Activated CD4-positive, alpha-beta T cell treated with anti-CD3 and anti-CD28 coated beads, Interleukin-2, amount 50 U/mL, for 24 hours (primary cell): ENCODE results near the gene CORO7.
"Not testable (repeated sequence)": the region's sequence is repeated elsewhere in the genome, so short reads cannot be mapped to it uniquely, and the experiment has no call there.

Source experiments
- DNase-seq, 2 donors: peaks; one replicate each; pipeline ENCODE4 v3.0.0-alpha.2; 2020; ENCODE audit warnings: low read depth in 1 of 2, low spot score in 1 of 2

CORO7 gene

DNA sequence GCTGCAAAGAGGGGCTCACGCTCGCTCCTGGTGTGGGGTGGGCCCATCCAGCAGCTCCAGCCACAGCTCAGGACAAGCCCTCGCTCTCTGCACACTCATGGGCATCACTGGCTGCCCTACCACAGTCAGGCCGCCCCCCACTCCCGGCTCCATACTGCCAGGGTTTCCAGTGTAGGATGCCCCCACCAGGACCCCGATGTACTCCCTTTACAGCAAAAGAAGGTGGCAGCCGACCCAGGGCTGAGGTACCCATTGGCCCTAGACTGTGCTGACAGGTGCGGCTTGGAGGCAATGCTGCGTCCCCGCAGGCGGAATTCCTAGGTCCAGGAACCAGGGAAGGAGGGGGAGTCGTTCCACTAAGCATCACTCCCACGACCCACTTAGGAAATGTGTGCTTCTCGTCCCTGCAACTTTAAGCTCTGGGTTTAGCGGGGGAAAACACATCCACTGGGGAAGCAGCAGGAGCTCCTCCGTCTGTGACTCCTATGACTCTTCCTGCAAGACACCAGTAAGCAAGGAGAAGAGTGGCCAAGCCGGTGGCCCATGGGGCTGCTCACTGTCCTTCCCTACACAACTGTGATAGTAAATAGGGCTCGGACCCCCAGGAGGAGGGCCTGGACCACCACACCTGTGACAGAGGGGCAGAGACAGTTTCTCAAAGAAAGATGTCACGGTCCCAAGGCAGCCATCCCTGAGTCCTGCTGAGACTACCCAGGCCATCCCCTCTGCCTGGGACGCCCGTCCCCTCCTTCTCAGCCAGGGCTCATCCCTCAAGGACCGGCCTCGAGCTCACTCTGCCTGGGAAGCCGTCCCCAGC lies 13.1 kb downstream of the CORO7 start:
- no peak for DNase-seq

DNA sequence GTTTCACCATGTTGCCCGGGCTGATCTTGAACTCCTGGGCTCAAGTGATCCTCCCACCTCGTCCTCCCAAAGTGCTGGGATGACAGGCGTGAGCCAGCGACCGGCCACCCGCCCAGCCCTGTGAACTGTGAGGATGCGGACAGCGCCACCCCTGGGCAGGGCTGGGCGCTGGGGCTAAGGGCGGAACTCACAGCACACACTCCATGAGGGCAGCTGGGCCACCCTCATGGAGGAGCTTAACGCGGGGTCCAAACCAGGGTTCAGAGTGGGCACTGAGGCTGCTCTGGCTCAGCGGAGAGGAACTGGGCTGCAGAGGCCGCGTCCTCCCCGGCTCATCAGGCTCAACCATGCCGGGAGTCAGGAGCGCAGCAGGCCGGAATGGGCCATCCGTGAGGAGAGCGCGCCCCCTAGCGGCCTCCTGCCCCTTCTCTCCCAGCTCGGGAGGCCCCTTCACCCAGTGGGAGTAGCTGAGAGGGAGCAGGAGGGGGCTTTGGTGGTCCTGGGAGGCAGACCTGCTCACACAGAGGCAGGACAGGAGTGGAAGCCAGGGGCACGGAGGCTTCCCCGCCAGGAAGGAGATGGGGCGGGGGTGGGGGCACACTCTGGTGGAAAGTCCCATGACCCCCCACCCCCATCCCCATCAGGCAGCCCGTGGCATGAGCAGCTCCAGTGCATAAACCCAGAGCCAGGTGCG lies 13.8 kb downstream of the CORO7 start:
- DNase-seq = peak; percentile 49 to 54

DNA sequence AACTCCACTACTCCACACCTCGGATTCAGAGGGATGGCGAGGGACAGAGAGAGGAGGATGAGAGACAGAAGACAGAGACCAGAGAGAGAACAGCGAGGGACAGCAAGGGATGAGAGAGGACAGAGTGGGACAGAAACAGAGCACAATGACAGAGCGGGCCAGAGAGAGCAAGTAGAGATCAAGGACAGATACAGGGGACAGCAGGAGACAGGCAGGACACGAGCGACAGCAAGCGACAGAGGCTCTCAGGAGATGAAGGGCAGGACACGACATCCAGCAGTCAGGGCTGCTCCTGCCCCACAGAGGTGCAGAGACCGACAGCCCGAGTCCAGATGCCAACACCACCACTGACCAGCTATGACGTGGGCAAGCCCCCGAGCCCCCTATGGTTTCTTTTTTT lies 14.9 kb downstream of the CORO7 start:
- DNase-seq = no peak

DNA sequence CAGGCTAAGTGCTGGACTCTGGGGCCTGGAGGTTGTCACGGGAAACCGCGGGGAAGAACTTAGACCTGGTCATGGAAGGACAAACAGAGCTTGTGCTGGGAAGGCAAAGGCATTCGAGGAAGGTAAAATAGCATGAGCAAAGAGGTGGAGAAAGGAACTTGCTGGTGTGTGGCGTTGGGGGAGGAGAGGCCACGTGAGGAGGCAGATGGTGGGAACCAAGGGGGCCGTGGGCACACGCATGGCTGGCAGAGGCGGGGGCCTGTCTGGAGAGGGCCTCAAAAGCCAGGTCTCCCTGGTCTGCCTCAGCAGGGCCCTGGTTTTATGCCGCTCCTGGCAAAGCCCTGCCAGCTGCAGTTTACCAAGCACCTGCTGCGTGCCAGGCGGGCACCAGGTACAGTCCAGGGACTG lies 15.3 kb downstream of the CORO7 start:
- DNase-seq = no peak

DNA sequence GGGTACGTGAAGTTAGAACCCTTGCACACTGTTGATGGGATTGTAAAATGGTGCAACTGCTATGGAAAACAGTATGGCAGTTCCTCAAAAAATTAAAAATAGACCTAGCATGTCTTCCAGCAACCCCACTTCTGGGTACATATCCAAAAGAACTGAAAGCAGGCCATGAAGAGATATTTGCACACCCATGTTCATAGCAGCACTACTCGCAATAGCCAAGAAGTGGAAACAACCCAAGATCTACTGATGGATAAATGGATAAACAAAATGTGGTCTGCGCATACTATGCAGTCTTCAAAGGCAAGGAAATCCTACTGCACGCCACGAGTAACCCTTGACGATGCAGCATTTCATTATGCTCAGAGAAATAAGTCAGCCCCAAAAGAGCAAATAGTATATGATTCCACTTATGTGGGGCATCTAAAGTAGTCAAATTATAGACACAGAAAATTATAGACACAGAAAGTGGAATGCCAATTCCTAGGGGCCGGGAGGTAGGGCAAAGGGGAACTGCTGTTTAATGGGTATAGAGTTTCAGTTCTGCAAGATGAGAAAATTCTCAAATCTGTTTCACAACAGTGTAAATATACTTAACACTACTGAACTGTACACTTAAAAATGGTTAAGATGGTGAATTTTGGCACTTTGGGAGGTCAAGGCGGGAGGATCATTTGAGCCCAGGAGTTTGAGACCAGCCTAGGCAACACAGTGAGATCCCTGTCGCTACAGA lies 17.2 kb downstream of the CORO7 start:
- DNase-seq = no peak

DNA sequence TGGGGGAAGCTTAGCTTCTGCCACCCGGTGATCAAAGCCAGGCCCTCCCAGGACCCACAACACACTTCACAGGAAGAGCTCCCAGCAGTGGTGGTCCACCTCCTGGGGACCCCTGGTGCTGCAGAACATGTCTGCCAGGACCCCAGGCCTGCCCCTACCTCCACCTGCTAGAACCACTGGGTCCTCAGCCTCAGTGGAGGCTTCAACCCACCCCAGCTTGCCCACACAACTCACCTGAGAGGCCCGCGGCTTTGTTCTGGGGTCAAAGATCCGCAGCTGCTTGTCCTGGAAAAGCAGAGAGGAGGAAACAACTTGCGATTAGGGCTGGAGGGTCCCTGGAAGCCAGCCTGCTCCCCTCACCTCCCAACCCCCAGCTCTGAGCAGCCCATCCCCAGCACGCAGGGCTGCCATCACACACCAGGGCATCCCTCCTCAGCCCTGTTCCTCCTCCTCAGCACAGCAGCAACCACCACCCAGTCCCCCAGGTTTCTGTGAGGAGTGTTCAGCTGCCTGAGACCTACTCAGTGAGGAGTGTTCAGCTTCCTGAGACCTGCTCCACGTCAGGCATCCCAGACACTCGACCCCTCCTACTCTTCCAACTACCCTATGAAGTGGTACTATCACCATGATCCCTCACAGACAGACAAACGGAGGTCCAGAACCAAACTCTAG lies 21.2 kb downstream of the CORO7 start:
- DNase-seq = no peak

DNA sequence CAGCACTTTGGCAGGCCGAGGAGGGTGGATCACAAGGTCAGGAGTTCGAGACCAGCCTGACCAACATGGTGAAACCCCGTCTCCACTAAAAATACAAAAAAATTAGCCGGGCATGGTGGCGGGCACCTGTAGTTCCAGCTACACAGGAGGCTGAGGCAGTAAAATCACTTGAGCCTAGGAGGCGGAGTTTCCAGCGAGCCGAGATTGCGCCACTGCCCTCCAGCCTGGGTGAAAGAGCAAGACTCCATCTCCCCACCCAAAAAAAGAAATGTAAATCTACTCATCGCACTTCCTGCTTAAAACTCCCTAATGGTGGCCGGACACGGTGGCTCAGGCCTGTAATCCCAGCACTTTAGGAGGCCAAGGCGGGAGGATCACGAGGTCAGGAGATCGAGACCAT lies 22.5 kb downstream of the CORO7 start:
- not testable (repeated sequence) for DNase-seq

DNA sequence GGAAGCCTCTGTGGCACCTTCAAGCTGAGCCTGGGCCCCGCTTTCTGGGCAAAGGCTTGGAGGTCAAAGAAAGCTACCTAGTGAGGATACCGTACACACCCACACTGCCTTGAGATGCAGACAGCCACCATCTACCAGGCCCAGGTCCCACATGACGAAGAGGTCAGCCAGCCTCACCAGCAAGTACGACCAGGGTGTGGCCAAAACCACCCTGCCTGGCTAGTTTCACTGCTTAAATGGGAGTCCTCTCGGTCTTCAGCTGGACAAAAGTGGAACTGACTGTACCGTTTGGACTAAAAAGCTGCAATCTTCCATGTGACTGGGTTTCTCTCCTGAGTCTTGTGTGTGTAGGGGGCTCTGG lies 23.2 kb downstream of the CORO7 start:
- no peak for DNase-seq

DNA sequence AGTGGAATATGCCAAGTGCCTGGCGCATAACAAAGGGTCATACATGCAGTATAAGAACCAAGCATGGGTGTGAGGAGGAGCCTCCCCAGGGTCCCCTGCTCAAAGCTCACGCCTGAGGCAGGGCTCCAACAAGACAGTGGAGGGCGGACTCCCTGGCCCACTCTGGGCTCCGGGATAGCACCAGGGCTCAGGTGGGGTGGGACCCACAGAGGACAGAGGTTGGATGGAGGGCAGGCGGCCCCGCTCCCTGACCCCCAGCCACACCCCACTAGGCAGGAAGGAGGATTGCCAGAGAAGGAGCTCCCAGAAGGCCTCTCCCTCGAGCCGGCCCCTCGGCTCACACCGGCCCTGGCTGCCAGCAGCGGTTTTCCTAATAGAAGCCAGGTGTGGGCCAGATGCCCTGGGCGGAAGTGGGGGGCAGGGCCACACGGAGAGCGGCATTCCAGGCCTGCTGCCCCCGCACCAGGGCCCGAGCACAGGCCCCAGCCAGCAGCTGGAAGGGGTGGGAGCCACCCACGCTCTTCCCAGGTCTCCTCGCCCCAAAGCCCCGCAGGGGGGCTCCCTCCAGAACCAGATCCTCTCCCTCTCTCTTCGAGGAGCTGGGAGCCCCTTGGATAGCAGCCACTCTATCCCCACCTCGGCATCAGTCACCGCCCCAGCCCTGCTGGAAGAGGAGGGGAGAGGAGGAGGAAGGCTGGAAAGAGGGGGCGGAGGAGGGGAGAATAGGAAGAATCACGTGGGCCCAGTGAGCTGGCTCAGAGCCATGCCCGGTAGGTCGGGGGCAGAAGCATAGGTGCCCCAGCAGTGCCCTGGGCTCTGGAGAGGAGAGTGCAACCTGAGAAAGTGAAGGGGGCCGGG lies 23.8 kb downstream of the CORO7 start:
- DNase-seq = no peak

DNA sequence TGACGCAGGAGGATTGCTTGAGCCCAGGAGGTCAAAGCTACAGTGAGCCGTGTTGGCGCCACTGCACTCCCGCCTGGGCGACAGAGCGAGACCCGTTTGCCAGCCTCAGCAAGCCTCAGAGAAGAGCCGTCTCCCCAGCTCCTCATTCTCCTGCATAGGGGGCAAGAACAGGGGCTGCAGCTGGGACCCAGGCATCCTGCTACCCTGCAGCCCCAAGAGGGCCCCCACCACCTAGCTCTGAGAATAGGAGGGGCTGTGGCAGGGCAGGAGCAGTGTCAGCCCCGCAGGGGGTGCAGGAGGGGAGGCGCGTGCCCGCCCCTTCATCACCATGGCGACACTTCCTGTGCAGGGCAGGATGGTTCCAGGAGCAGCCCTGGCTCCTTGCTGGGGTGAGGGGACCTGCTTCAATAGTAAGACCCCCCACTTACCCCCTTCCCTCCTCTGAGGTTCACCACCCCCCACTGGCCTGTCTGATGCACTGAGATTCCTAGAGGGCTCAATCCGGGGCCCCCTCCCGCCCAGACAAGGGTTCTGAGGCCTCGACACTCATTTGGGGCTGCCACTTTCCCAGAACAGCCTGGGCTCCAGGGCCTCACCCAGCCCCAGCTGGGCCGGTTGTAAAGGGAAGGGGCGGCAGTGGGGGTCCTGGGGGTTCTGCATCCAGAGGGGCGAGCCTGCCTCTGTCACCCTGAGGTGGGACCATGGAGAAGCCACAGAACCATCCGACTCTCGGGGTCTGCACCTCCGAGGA lies 24.6 kb downstream of the CORO7 start:
- DNase-seq = no peak

DNA sequence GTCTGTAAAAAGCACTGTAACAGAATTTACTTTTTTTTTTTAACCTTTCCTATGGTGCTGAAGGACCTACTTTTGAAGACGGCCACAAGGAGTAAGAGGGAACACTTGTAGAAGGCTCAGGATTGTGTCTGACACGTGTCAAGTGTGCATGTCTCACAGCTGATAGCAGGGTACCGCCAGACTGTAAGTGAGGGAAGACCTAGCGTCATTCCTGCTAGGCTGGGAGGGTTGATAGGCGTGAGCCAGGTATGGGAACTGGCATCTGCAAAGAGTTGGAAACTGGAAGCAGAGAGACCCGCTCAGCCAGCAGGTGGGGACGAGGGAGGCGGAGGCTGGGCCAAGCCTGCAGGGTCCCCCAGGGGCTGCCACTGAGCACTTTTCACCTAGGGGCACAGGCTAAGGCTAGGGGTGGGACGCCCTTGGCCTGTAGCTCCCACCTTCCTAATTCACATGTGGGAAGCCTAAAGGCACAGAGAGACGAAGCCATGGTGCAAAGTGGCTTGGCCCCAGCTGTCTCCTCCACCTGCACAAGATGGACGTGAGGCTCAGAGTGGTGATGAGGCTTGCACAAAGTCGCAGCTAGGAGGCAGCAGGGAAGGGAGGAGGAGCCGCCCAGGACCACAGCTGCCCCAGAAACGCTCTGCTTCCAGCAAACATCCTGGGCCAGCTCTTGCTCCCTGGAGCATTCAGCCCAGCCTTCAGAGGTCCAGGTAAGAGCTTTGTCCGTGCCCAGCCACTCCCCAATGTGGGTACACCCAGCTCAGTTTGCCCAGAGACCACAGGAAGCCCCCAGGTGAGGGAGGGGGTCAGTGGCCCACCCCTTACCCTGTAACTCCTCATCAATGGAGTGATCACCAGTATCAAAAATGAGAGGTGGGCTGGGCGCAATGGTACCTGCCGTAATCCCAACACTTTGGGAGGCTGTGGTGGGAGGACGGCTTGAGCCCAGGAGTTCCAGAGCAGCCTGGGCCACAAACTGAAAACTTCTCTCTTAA lies 25.8 kb downstream of the CORO7 start:
- DNase-seq = no peak

DNA sequence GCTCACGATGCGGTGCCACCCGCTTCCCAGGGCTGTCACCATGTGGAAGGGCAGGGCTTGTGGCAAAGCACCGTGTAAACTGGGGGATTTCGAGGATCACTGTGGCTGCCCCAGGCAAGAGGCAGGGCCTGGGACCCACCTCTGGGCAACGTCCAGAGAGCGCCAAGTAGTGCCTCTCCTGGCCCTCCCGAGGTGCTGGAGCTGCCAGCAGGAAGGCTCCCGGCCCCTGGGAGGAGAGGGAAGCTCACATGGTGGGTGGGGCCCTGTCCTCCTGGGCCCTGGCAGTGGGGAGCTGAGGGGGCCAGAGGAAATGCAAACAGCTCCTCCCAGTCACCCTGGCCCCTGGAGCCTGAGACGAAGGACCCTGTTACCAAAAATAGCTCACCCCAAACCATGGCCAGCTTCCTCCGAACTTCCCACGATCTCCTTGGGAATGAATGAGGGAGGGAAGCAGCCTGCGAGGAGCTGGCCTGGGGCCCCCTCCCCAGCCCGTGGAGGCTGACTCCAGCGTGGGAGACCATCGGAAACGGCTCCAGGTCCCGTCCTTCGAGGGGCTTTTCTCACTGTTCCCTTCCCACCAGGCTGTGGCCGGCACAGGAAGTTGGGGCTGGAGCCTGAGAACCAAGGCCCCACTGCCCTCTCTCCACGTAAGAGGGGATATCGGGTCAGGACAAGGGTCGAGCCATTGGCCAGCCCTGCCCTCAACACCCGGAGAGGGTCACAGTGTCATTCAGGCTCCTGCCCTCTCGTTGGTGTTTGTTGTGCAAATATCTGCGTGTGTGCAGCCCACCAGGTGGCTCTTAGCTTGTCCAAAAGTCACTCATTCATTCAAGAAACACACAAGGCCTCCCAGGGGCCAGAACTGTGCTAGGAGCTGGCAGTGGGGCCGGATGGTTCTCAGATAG lies 27.1 kb downstream of the CORO7 start:
- DNase-seq = no peak

DNA sequence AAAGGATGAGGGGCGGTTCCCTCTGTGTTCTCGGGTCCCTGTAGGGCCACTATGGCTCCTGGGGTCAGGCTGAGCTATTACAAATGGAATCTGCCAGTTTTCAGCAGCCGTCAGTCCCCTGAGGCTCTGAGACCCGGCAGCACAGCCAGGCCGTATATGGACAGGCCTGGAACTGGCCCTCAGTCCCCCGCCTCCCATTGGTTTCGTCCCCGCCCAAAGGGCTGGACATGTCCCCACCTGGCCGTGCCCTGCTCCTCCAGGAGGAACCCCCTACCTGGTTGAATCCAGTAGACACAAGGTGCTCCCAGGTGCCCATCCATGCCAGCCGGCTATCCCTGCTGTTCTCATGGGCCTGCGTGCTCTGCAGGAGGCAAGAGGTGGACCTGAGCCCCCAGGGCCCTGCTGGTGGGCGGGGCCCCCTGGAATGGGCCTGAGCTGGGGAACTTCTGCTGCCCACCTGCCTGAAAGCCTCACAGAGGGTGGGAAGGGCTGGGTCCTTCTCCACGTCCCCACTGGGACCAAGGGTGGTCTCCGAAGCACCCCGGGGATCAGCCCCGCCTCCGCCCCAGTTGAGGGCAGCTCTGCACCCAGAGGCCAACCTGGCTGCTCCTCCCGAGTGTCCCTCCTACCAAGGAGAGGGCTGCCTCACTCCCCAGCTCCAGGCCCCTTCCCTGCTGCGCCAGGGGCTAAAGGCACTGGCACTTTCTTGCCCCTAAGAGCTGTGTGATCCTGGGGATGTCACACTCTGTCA lies 27.9 kb downstream of the CORO7 start:
- no peak for DNase-seq

DNA sequence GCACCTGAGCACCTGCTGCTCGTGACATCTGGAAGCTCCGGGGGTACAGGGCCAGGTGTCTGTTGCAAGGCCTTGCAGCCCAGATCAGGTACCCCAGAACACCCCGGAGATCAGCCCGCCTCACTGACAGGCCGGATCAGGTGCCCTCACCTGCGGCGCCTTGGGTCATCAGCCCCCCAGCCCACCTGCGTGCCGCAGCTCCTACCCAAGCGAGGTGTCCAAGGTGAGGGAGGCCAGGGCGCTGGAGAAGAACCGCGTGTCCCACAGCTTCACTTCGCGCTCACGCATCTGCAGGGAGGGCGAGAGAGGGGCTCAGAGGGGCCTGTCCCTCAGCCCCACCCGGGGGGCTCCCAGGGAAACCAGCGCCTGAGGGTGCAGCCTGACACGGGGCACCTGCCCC lies 28.6 kb downstream of the CORO7 start:
- no peak for DNase-seq

DNA sequence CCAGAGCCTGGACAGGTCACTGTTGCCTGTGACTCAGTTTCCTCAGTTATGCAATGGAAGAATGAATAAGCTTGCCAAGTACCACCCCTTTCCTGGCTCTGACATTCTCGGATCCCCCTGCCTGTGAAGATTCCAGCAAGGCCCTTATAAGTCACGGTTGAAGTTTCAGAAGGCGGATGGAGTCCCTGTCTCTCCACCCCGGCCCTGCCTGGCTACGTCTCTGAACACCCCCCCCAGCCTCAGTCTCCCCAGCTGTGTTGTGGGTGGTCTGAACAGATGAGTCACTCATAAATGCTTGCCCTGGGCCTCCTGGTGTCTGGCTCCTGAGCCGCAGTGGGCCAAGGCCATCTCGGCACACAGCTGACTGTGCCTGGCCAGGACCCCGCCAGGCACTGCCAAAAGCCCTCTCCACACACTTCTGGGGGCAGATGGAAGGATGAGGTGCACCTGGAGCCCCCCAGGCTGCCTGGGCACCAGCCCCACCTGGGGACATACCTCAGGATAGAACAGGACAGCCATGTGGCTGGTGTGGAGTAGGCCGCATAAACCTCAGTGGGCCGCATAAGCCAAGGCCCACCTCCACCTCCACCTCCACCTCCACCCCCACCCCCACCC lies 29.3 kb downstream of the CORO7 start:
- no peak for DNase-seq

DNA sequence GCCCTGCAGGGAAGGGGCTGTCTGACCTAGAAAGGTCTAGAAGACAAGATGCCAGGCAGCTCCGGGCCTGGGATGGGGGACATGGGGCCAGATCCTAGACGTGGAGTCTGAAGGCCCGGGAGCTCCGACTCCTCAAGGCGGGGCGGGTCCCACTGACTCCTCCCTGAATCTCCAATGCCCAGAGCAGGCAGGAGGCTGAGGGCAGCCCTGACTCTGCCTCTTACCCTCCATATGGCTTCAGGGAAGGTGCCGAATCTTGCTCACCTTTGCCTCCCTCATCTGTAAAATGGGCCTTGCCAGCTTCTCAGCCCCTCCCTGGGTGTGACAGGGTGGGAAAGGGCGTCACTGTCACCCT lies 30.0 kb downstream of the CORO7 start:
- DNase-seq = no peak
